ENCODE results near the gene CBFA2T3.

GRCh38 chr16:88922826-88923410, 54.1 kb downstream of the CBFA2T3 start:
- no peak for TF ChIP-seq POLR2A (IDR thresholded peaks at IDR 0.05)
- TF ChIP-seq, protein P1, sequence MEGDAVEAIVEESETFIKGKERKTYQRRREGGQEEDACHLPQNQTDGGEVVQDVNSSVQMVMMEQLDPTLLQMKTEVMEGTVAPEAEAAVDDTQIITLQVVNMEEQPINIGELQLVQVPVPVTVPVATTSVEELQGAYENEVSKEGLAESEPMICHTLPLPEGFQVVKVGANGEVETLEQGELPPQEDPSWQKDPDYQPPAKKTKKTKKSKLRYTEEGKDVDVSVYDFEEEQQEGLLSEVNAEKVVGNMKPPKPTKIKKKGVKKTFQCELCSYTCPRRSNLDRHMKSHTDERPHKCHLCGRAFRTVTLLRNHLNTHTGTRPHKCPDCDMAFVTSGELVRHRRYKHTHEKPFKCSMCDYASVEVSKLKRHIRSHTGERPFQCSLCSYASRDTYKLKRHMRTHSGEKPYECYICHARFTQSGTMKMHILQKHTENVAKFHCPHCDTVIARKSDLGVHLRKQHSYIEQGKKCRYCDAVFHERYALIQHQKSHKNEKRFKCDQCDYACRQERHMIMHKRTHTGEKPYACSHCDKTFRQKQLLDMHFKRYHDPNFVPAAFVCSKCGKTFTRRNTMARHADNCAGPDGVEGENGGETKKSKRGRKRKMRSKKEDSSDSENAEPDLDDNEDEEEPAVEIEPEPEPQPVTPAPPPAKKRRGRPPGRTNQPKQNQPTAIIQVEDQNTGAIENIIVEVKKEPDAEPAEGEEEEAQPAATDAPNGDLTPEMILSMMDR (IDR thresholded peaks at IDR 0.05) = no peak
